Caco-2 (cell line): Measurements from ENCODE around the gene ENAH. TPM values are rescaled to one million over a fixed set of nuclear protein-coding genes. Genes with fewer than 3 reads are reported as not detected.

Source experiments
- BruUV-seq: library from RNA; stranded (reverse); fragments of 400-500 nt; replicated peaks from 2 replicates; lab custom pipeline; 2021; lab: Mats Ljungman, UMichigan
- CTCF ChIA-PET: fragments of 300-600 bp; sonication (Branson Sonifier 250); formaldehyde crosslinking; loops from one replicate; lab custom pipeline; 2022; ENCODE audit warnings: antibody characterized with exemption; lab: Charles Lee
- POLR2A ChIA-PET: fragments of 300-600 bp; sonication (Branson Sonifier 250); formaldehyde crosslinking; loops from one replicate; lab custom pipeline; 2022; ENCODE audit warnings: antibody characterized with exemption; lab: Charles Lee
- DNase-seq, 2 experiments: peaks; one replicate each; pipeline versions ENCODE4 v3.0.0 to v3.0.0-alpha.2; 2020 to 2022
- H3K27me3 ChIP-seq: replicated peaks from 2 replicates; pipeline ENCODE4 v1.6.0; 2011; ENCODE audit warnings: low read length; ENCODE audit not compliant: control insufficient read depth, insufficient read depth
- H3K36me3 ChIP-seq: 2 replicates; pipeline ENCODE4 v1.5.1; 2011; ENCODE audit warnings: low read length; ENCODE audit not compliant: control insufficient read depth, insufficient read depth
- H3K4me1 ChIP-seq: fragments of 250-450 bp; sonication (Bioruptor Pico); 2 replicates; pipeline ENCODE4 v1.5.1; 2020; ENCODE audit warnings: mild to moderate bottlenecking
- H3K4me3 ChIP-seq: 2 replicates; pipeline ENCODE4 v1.5.1; 2011; ENCODE audit warnings: low read depth, mild to moderate bottlenecking, control low read depth, low read length
- H3K9me3 ChIP-seq: fragments of 250-450 bp; sonication (Bioruptor Pico); 2 replicates; pipeline ENCODE4 v1.5.1; 2020; ENCODE audit warnings: mild to moderate bottlenecking, moderate library complexity
- H3K27ac Mint-ChIP-seq: one replicate; pipeline ENCODE4 v1.8.0; 2022; ENCODE audit warnings: mixed read lengths; ENCODE audit not compliant: unreplicated experiment
- H3K27me3 Mint-ChIP-seq: one replicate; pipeline ENCODE4 v1.8.0; 2022; ENCODE audit warnings: mixed read lengths; ENCODE audit not compliant: insufficient read depth, unreplicated experiment
- H3K36me3 Mint-ChIP-seq: one replicate; pipeline ENCODE4 v1.8.0; 2022; ENCODE audit warnings: mild to moderate bottlenecking, mixed read lengths; ENCODE audit not compliant: insufficient read depth, unreplicated experiment
- H3K4me1 Mint-ChIP-seq: one replicate; pipeline ENCODE4 v1.8.0; 2022; ENCODE audit warnings: low read depth, mixed read lengths; ENCODE audit not compliant: unreplicated experiment
- H3K4me3 Mint-ChIP-seq: one replicate; pipeline ENCODE4 v1.8.0; 2022; ENCODE audit warnings: mild to moderate bottlenecking, moderate library complexity, mixed read lengths; ENCODE audit not compliant: unreplicated experiment
- H3K9me3 Mint-ChIP-seq: one replicate; pipeline ENCODE4 v1.8.0; 2022; ENCODE audit warnings: mixed read lengths; ENCODE audit not compliant: unreplicated experiment
- intact Hi-C: fragments of 100-400 bp; cut with micrococcal nuclease; formaldehyde crosslinking; loops from one replicate; pipeline ENCODE4 v1.10.0; 2022; ENCODE audit not compliant: unreplicated experiment
- total RNA-seq: library from RNA; stranded (reverse); gene quantifications from 2 replicates; pipeline ENCODE4 v1.2.3, GENCODE V29; 2022
- TF ChIP-seq, protein P1 (sequence below), 2 experiments: fragments of 200-600 bp in 1 of 2; IDR thresholded peaks; 1 replicate in 1 of 2; 2 replicates in 1 of 2; pipeline versions ENCODE4 v1.5.1 to v1.8.0; 2011 to 2022; ENCODE audit warnings: antibody characterized with exemption in 1 of 2, control low read depth in 1 of 2, inconsistent platforms in 1 of 2, low read depth in 1 of 2, low read length in 1 of 2, mild to moderate bottlenecking in 1 of 2, moderate library complexity in 1 of 2; ENCODE audit not compliant: insufficient read depth in 1 of 2, severe bottlenecking in 1 of 2, unreplicated experiment in 1 of 2

ENAH gene
- total RNA-seq, 1 experiment from 2014 or later: 78.0 TPM

DNA sequence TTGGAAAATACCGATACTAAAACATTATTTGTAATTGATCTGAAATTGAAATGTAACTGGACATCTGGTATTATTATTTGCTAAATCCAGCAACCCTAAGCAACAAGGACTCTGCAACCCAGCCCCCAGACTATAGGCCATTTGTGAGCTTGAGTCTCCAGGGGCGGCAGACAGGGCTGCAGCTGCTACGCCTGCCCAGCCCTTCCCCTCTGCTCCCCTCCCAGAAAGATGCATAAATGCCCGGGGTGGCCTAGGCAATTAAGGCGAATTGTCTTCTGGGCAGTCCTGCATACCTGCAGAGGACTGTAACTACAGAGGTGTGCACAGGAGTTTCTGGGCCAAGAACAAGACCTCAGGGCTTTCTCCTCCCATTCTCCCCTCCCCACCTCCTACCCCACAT is 183.9 kb downstream of the ENAH start:
- CTCF ChIA-PET: no interaction called here
- Mint-ChIP-seq H3K27ac (no peak overlapping the region), H3K4me1 (no peaks in the 10 kb centered on the region), H3K27me3 (no peaks in the 10 kb centered on the region), H3K9me3 (no peaks in the 10 kb centered on the region), H3K36me3 (no peaks in the 10 kb centered on the region), H3K4me3 (no peak overlapping the region)
- 0 out of 2 replicates have a peak, but pooled peaks cover 9% of the 10 kb centered on the region for H3K4me1 ChIP-seq
- intact Hi-C loops: no loop called here
- DNase-seq: peak in 1 of 2 experiments; percentile 20
- POLR2A ChIA-PET: no interaction called here
- H3K9me3 ChIP-seq: no peaks in the 10 kb centered on the region
- TF ChIP-seq, protein P1, sequence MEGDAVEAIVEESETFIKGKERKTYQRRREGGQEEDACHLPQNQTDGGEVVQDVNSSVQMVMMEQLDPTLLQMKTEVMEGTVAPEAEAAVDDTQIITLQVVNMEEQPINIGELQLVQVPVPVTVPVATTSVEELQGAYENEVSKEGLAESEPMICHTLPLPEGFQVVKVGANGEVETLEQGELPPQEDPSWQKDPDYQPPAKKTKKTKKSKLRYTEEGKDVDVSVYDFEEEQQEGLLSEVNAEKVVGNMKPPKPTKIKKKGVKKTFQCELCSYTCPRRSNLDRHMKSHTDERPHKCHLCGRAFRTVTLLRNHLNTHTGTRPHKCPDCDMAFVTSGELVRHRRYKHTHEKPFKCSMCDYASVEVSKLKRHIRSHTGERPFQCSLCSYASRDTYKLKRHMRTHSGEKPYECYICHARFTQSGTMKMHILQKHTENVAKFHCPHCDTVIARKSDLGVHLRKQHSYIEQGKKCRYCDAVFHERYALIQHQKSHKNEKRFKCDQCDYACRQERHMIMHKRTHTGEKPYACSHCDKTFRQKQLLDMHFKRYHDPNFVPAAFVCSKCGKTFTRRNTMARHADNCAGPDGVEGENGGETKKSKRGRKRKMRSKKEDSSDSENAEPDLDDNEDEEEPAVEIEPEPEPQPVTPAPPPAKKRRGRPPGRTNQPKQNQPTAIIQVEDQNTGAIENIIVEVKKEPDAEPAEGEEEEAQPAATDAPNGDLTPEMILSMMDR (IDR thresholded peaks at IDR 0.05; ENCODE audit: insufficient read depth in 1 of 2, low read depth in 1 of 2, low read length in 1 of 2, severe bottlenecking in 1 of 2, unreplicated experiment in 1 of 2): no peak
- H3K27me3 ChIP-seq: no peaks in the 10 kb centered on the region
- no peaks in the 10 kb centered on the region for H3K36me3 ChIP-seq
- no TSS peak for BruUV-seq
- no peak overlapping the region for H3K4me3 ChIP-seq

DNA sequence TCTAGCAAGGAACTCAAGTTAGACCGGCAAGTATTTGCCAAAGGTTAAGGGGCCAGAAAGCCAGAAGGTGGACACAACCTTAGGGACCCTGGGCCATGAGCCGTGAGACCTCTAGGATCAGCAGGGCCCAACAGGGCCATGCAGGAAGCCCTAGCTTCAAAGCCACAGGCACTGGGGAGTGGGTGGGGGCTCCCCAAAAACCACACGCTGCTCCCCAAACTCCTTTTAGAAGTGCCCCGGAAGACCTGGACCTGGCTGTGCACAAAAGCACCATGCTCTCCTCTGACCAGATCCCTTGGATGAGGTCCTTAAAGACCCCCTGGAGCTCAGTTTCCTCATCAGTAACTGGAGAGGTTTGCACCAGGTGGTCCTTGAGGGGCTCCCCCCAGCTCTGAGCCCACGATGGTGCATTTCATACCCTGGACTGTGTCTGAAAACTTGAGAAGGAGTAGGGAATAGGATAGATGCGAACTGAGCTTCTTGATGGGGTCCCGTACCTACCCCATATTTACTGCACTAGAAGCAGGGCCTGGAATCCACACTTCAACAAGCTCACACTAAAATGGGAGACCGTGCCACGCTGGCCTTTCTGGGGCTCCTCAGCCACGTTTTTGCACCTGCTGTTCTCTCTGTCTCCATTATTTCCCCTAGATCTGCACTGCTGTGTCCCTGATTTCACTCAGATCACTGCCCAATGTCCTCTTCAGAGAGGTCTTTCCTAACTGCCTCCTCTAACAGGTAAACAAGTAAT is 184.5 kb downstream of the ENAH start:
- H3K4me1 Mint-ChIP-seq: peaks cover 4% of the 10 kb centered on the region
- CTCF ChIA-PET: no interaction called here
- no peaks in the 10 kb centered on the region for H3K27me3 ChIP-seq
- H3K4me3 Mint-ChIP-seq: no peak overlapping the region
- POLR2A ChIA-PET: no interaction called here
- intact Hi-C loops: no loop called here
- no peak overlapping the region for H3K4me3 ChIP-seq
- H3K9me3 ChIP-seq: no peaks in the 10 kb centered on the region
- DNase-seq: peak in 1 of 2 experiments; percentile 7
- TF ChIP-seq, protein P1 (IDR thresholded peaks at IDR 0.05; ENCODE audit: insufficient read depth in 1 of 2, low read depth in 1 of 2, low read length in 1 of 2, severe bottlenecking in 1 of 2, unreplicated experiment in 1 of 2): no peak
- no peaks in the 10 kb centered on the region for H3K36me3 ChIP-seq
- 0 out of 2 replicates have a peak, but pooled peaks cover 9% of the 10 kb centered on the region for H3K4me1 ChIP-seq
- no peaks in the 10 kb centered on the region for H3K27me3 Mint-ChIP-seq
- BruUV-seq: no TSS peak
- no peaks in the 10 kb centered on the region for H3K9me3 Mint-ChIP-seq
- H3K36me3 Mint-ChIP-seq: no peaks in the 10 kb centered on the region
- H3K27ac Mint-ChIP-seq: no peak overlapping the region

DNA sequence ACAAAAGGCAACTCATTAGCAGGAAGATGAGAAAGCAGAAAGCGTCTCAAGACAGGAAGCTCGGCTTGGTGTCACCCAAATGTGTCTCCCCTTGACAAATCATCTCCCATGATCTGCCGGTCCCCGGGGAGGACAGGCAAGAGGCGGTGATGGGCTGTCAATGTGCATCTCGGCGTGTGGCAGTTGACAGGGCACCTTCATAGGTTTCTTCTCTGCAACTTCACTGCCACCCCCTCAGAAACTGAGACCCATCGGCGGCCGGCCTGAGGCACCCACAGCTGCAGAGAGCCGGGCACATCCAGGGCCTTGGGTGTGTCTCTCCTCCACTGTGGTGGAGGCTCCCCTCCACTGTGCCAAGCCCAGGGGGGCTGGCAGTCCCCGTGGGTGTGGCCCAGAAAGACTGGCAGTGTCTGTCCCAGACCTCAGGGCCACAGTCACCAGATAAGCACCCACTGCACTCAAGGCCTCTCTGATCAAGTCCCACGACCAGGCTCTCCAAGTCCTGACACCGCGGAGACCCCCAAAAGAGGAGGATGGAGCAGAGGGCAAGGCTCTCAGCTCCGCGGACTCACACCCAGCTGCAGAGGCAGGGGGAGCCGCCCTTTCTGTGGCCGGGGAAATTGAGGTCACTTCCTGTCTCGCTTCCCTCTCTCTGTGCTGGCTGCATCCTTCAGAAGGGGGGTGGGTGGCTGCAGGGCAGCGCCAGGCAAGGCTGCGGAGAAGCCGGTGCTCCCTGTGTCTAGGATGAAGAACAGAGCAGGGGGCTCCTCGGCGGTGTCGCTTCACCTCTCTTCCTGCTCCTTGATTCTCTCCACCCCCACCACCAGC is 185.5 kb downstream of the ENAH start:
- ChIA-PET CTCF (no interaction called here), POLR2A (no interaction called here)
- Mint-ChIP-seq H3K27ac (no peak overlapping the region), H3K9me3 (no peaks in the 10 kb centered on the region), H3K27me3 (no peaks in the 10 kb centered on the region), H3K36me3 (no peaks in the 10 kb centered on the region), H3K4me3 (no peak overlapping the region), H3K4me1 (peaks cover 10% of the 10 kb centered on the region)
- TF ChIP-seq, protein P1 (IDR thresholded peaks at IDR 0.05; ENCODE audit: insufficient read depth in 1 of 2, low read depth in 1 of 2, low read length in 1 of 2, severe bottlenecking in 1 of 2, unreplicated experiment in 1 of 2): no peak
- Histone ChIP-seq H3K9me3 (no peaks in the 10 kb centered on the region), H3K4me1 (0 out of 2 replicates have a peak, but pooled peaks cover 9% of the 10 kb centered on the region), H3K4me3 (no peak overlapping the region), H3K27me3 (no peaks in the 10 kb centered on the region), H3K36me3 (no peaks in the 10 kb centered on the region)
- intact Hi-C loops: no loop called here
- DNase-seq: no peak
- BruUV-seq: no TSS peak
